ENCODE measurements around the gene ZNF354C.

The ZNF354C gene

GRCh38 chr5:179054876-179055275 is 5.3 kb upstream of the ZNF354C start:
- no peak for TF ChIP-seq CTCF (conservative IDR thresholded peaks at IDR 0.05; ENCODE audit: low read length)
- no peak for DNase-seq (ENCODE audit: low read depth)
- H3K4me3 ChIP-seq (ENCODE audit: low read length), result no peak overlapping the region

- TF ChIP-seq CTCF (conservative IDR thresholded peaks at IDR 0.05; ENCODE audit: low read length), result no peak
Measured at GRCh38 chr5:179055436-179055835, 4.7 kb upstream of the ZNF354C start.

GRCh38 chr5:179055841-179056240 is 4.3 kb upstream of the ZNF354C start:
- no peak overlapping the region for H3K4me3 ChIP-seq (ENCODE audit: low read length)
- no peak for DNase-seq (ENCODE audit: low read depth)
- TF ChIP-seq CTCF (conservative IDR thresholded peaks at IDR 0.05; ENCODE audit: low read length), result no peak

More at GRCh38 chr5:179055436-179055835, 4.7 kb upstream of the ZNF354C start:
- no peak overlapping the region for H3K4me3 ChIP-seq (ENCODE audit: low read length)
- DNase-seq (ENCODE audit: low read depth), result no peak

GRCh38 chr5:179061025-179061424 is 852 bp downstream of the ZNF354C start:
- H3K4me3 ChIP-seq (ENCODE audit: low read length), result peak overlapping the region; percentile 82
- peak; percentile 1 for DNase-seq (ENCODE audit: low read depth)
- no peak for TF ChIP-seq CTCF (conservative IDR thresholded peaks at IDR 0.05; ENCODE audit: low read length)

- DNase-seq (ENCODE audit: low read depth), result no peak
- no peak for TF ChIP-seq CTCF (conservative IDR thresholded peaks at IDR 0.05; ENCODE audit: low read length)
- no peak overlapping the region for H3K4me3 ChIP-seq (ENCODE audit: low read length)
Measured at GRCh38 chr5:179065703-179066102, 5.5 kb downstream of the ZNF354C start.

- TF ChIP-seq CTCF (conservative IDR thresholded peaks at IDR 0.05; ENCODE audit: low read length), result no peak
- H3K4me3 ChIP-seq (ENCODE audit: low read length), result no peak overlapping the region
Measured at GRCh38 chr5:179079165-179079987, 19.2 kb downstream of the ZNF354C start.

GRCh38 chr5:179080724-179081123 is 20.6 kb downstream of the ZNF354C start:
- H3K4me3 ChIP-seq (ENCODE audit: low read length), result no peak overlapping the region
- TF ChIP-seq CTCF (conservative IDR thresholded peaks at IDR 0.05; ENCODE audit: low read length), result no peak
- no peak for DNase-seq (ENCODE audit: low read depth)

More at GRCh38 chr5:179079165-179079987, 19.2 kb downstream of the ZNF354C start:
- no peak for DNase-seq (ENCODE audit: low read depth)
